Body of pancreas (tissue), 4 donors: Measurements from ENCODE around the gene NDUFAB1. TPM values are rescaled to one million over a fixed set of nuclear protein-coding genes. Genes with fewer than 3 reads are reported as not detected.

Experiments
- ATAC-seq: fragments of 150-250 bp; one replicate; pipeline ENCODE4 v1.9.1; 2016
- DNase-seq, 4 donors: peaks; one replicate each; pipeline ENCODE4 v3.0.0-alpha.2; 2019
- H3K27ac ChIP-seq, 4 donors: fragments of 200-600 bp; sonication (generic); 1 replicate in 3 of 4; 2 replicates in 1 of 4; pipeline versions ENCODE4 v1.5.1 to v1.6.1; 2016 to 2019; ENCODE audit warnings: mild to moderate bottlenecking in 1 of 4, mixed read lengths in 1 of 4, moderate library complexity in 1 of 4
- H3K27me3 ChIP-seq, 2 donors: fragments of 200-600 bp; sonication (generic); one replicate each; pipeline ENCODE4 v1.6.0; 2016; ENCODE audit warnings: mild to moderate bottlenecking in 1 of 2
- H3K36me3 ChIP-seq, 2 donors: fragments of 200-600 bp; sonication (generic); replicated peaks in 1 of 2; 2 replicates each; pipeline ENCODE4 v1.5.1; 2016; ENCODE audit warnings: low read depth in 2 of 2; ENCODE audit not compliant: insufficient read depth in 1 of 2
- H3K4me1 ChIP-seq: fragments of 200-600 bp; sonication (generic); one replicate; pipeline ENCODE4 v1.6.0; 2016
- H3K4me3 ChIP-seq, 2 donors: fragments of 200-600 bp; sonication (generic); 1 replicate in 1 of 2; 2 replicates in 1 of 2; pipeline ENCODE4 v1.5.1; 2016 to 2019
- H3K9me3 ChIP-seq, 3 donors: fragments of 200-600 bp; sonication (generic); 1 replicate in 2 of 3; 2 replicates in 1 of 3; pipeline ENCODE4 v1.5.1; 2016
- POLR2A ChIP-seq, 3 donors: fragments of 450-650 bp; IDR thresholded peaks; one replicate each; pipeline ENCODE4 v1.6.1; 2016; ENCODE audit warnings: antibody characterized with exemption in 3 of 3, mild to moderate bottlenecking in 2 of 3
- WGBS, 2 donors: methylation state at CpG; one replicate each; pipeline ENCODE4 v1.1.5; 2017; 5-methylcytosine and 5-hydroxymethylcytosine counted together
- intact Hi-C: fragments of 100-400 bp; cut with DNase I; formaldehyde crosslinking; loops from one replicate; pipeline ENCODE4 v1.15.1; 2023
- total RNA-seq, 2 donors: library from RNA; depleted of rRNA; stranded (reverse); fragments of >200 nt; gene quantifications; one replicate each; pipeline ENCODE4 v1.1.0, GENCODE V29; 2016
- TF ChIP-seq, protein P1 (sequence below), 7 experiments: fragments of 450-650 bp in 4 of 7; fragments of 200-600 bp in 3 of 7; sonication (generic) in 3 of 7; IDR thresholded peaks; one replicate each; pipeline ENCODE4 v1.5.1; 2016 to 2019; ENCODE audit warnings: antibody characterized with exemption in 7 of 7

Gene NDUFAB1
- 10 to 100 TPM; 16.2 to 42.0 TPM for total RNA-seq

DNA sequence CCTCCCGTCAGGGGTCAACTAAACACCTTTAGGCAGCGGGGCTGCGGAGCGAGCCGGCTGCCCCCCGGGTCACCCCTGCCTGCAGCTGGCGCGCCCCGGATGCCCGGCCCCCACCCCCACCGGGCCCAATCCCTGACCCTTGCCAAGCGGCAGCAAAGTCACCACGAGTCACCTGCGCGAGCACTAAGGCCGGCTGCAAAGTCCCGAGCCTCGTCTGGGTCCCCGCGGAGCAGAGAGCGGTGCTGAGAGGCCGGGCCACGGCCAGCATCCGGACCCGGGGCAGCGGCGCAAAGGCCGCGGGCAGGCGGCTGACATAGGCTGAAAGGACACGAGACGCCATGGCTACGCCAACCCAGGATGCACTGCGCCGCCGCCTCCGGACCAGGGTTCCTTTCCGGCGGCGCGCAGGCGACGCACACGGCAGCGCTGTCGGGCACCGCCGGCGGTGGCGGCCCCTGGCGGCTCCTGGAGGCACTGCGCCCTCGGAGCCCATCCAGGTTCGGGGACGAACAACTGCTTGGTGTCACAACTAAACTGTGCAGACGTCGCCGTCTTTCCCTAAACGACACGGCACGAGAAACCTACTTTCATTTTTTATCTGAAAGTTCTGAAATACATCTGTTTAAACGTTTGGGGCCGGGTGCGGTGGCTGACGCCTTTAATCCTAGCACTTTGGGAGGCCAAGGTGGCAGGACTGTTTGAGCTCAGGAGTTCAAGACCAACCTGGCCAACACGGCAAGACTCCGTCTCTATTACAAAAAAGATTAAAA, at the start of gene NDUFAB1:
NDUFAB1 (minus strand) TSS at position 366 of the 770 bp plus-strand sequence; CDS start at position 340, 26 bp downstream.
- 1 to 2% methylated on average over 18 to 67 of the region's 67 CpGs for WGBS, 2 donors
- H3K27ac ChIP-seq: peak within 1 kb of the TSS; percentile 41 to 82 (median 66)

DNA sequence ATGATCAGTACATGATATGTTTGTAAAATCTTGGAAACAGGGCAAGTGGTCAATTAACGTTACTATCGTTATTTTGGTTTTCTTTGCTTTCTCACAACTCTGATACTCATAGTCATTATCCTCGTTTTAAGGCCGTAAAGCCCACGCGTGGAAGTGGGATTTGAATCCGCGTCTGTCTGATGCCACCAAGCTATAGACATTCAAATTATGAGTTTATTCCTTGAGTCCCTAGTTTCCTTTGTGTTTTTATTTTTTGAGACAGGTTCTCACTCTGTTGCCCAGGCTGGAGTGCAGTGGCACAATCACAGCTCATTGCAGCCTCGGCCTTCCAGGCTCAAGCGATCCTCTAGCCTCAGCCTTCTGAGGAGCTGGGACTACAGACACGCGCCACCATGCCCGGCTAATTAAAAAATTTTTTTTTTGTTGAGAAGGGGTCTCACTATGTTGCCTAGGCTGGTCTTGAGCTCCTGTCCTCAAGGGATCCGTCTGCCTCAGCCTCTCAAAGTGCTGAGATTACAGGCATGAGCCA, 46.2 kb upstream of the NDUFAB1 start:
- Histone ChIP-seq H3K4me1 (peaks cover 21% of the 10 kb centered on the region), H3K4me3 (peak overlapping the region; percentile 80 to 99), H3K36me3 (no peaks in the 10 kb centered on the region), H3K27ac (peak overlapping the region in 1 of 4 donors; percentile 55), H3K27me3 (no peaks in the 10 kb centered on the region), H3K9me3 (no peaks in the 10 kb centered on the region)
- TF ChIP-seq POLR2A (IDR thresholded peaks at IDR 0.05): no peak
- TF ChIP-seq, protein P1, sequence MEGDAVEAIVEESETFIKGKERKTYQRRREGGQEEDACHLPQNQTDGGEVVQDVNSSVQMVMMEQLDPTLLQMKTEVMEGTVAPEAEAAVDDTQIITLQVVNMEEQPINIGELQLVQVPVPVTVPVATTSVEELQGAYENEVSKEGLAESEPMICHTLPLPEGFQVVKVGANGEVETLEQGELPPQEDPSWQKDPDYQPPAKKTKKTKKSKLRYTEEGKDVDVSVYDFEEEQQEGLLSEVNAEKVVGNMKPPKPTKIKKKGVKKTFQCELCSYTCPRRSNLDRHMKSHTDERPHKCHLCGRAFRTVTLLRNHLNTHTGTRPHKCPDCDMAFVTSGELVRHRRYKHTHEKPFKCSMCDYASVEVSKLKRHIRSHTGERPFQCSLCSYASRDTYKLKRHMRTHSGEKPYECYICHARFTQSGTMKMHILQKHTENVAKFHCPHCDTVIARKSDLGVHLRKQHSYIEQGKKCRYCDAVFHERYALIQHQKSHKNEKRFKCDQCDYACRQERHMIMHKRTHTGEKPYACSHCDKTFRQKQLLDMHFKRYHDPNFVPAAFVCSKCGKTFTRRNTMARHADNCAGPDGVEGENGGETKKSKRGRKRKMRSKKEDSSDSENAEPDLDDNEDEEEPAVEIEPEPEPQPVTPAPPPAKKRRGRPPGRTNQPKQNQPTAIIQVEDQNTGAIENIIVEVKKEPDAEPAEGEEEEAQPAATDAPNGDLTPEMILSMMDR (IDR thresholded peaks at IDR 0.05): no peak
- ATAC-seq (no peak), DNase-seq (no peak)
- 63 to 71% methylated on average over 14 of the region's 14 CpGs for WGBS, 2 donors
- intact Hi-C loops: no loop called here

More for the DNA sequence above, at the start of gene NDUFAB1:
- intact Hi-C loops: no loop called here
- peak within 1 kb of the TSS; percentile 80 to 98 for H3K4me3 ChIP-seq
- H3K9me3 ChIP-seq: no peaks in the 10 kb centered on the region
- H3K27me3 ChIP-seq: no peaks in the 10 kb centered on the region
- TF ChIP-seq POLR2A (IDR thresholded peaks at IDR 0.05): peak in 2 of 3 donors; percentile 49 to 56
- TF ChIP-seq, protein P1 (IDR thresholded peaks at IDR 0.05): peak; percentile 96 to 100 (median 100)
- H3K4me1 ChIP-seq: peaks cover 13% of the 10 kb centered on the region
- peak; percentile 91 to 95 (median 92) for DNase-seq
- no peaks in the 10 kb centered on the region for H3K36me3 ChIP-seq
- ATAC-seq: peak; percentile 99

DNA sequence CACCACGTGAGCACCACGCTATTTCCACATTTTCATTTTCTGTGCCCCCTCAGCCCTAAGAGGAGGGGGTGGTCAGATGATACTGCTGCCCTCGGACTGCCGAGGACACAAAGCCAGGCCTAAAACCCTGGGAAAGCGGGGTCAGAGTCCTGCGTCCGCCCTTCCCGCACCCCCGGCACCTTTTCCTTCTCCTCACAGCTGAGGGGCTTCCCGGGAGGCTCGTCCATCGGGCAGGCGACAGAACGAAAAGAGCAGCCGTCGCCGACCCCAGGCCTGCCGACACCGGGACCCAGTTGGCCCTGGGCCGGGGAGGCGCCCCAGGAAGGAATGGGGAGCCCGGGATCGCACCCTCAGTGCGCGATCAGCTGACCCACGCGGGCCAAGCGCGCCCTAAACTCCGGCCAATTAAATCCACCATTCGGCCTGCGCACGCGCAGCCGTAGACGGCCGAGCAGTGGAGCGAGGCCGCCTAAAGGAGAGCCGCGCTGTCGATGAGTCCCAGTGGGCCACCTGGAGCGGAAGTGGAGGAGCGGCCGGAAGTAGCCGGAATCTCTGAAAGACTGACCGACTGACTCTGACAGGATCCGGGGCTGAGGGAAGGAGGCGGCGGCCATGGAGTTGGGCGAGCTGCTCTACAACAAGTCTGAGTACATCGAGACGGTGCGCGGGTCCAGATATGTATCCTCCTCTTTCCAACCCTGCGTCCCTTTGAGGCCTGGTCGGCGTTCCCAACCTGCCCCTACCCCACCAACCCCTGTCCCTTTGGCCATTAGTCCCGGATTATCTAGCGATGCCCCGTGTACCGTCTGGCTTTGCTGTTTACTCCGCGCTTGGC, 45.0 kb upstream of the NDUFAB1 start, which contains the start of the genes DCTN5 and PALB2:
DCTN5 (plus strand) TSS at position 536 of the 835 bp plus-strand sequence; CDS start at position 613, 77 bp downstream.
PALB2 (minus strand) TSS at position 380 of the 835 bp plus-strand sequence; CDS start at position 227, 153 bp downstream.
- Histone ChIP-seq H3K4me3 (peak within 1 kb of the TSS; percentile 80 to 99), H3K36me3 (no peaks in the 10 kb centered on the region), H3K27ac (peak within 1 kb of the TSS; percentile 50 to 82 (median 68)), H3K9me3 (no peaks in the 10 kb centered on the region), H3K27me3 (no peaks in the 10 kb centered on the region), H3K4me1 (peaks cover 21% of the 10 kb centered on the region)
- 1% methylated on average over 30 to 64 of the region's 64 CpGs for WGBS, 2 donors
- DNase-seq: peak; percentile 91 to 95 (median 94)
- intact Hi-C loops: no loop called here
- ATAC-seq: peak; percentile 100
- peak in 2 of 3 donors; percentile 58 to 72 for TF ChIP-seq POLR2A (IDR thresholded peaks at IDR 0.05)
- TF ChIP-seq, protein P1 (IDR thresholded peaks at IDR 0.05): peak in 3 of 7 experiments; percentile 8 to 34 (median 11)

DNA sequence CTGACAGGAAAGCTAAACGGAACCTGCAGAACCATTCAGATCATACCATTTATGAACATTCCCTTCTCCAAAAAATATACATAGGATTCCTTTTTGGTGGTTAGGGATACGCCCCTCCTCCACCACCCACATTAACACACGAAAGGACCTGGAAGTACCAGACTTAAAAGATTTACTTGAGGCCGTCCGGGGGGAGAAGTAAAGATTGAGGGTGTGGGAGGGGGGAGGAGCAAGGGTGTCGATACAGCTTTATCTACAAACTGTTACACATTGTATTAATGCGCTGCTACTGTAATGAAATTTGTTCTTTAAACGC, 44.5 kb upstream of the NDUFAB1 start:
- 0 to 1% methylated on average over 8 of the region's 8 CpGs for WGBS, 2 donors
- Histone ChIP-seq H3K4me1 (peaks cover 21% of the 10 kb centered on the region), H3K27ac (peak overlapping the region in 2 of 4 donors; percentile 81 to 82), H3K27me3 (no peaks in the 10 kb centered on the region), H3K9me3 (no peaks in the 10 kb centered on the region), H3K36me3 (peaks cover 0 to 5% of the 10 kb centered on the region in 2 donors), H3K4me3 (peak overlapping the region; percentile 80 to 99)
- ATAC-seq (peak; percentile 5), DNase-seq (no peak)
- no peak for TF ChIP-seq POLR2A (IDR thresholded peaks at IDR 0.05)
- TF ChIP-seq, protein P1 (IDR thresholded peaks at IDR 0.05): no peak
- intact Hi-C loops: no loop called here
